NCI-H2081 treated with DMSO at 0.1 percent for 48 hours (cell line): ENCODE data around the gene TUBB6.

Experiments used
- DNase-seq: peaks from one replicate; lab custom pipeline; 2025; lab: John Stamatoyannopoulos, UW

Gene TUBB6

GRCh38 chr18:12307701-12308385, at the start of gene TUBB6:
TSS of gene TUBB6 (plus strand) at chr18:12308241. CDS start at chr18:12308293, 52 bp downstream.
- DNase-seq: no peak

DNA sequence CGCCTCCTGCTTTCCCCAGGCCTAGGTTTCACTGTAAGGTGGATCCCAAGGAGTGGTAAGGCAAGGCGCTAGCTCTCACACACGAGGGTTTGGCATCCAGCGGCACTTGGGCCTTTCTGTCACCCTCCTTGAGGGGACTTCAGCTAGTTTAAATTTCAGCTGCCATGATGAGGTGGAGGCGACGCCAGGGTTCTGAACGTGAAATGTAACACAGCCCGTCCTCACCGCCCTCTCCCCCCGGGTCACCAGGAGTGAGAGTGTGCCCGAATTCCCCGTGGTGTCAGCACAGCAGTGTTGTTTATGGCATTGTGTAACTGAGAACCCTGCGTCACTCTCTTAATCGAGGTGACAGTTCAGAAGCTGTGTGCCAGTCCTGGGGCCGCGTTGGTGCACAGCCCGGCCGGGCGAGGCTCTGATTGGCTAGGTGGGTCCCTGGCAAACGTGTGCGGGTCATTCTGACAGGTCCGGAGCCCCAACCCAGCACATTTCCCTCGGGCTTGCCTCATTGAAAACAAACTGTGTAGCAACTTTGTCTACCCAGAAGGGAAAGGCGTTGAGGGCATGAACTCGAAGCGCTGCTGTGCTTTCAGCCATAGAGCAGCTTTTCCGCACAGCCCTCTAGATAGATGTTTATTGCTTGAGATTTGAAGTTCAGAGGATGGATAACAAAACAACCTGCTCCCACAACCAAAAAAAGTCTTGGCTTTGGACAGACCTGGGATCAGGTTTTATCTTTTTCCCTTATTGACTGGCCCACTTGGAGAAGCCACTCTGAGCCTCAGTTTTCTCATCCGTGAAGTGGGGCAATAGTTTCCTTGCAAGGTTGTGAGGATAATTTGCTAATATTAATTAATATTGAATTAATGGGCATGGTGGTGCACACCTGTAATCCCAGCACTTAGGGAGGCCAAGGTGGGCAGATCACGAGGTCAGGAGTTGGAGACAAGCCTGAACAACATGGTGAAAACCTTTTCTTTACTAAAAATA, 49.0 kb upstream of the TUBB6 start:
- no peak for DNase-seq

DNA sequence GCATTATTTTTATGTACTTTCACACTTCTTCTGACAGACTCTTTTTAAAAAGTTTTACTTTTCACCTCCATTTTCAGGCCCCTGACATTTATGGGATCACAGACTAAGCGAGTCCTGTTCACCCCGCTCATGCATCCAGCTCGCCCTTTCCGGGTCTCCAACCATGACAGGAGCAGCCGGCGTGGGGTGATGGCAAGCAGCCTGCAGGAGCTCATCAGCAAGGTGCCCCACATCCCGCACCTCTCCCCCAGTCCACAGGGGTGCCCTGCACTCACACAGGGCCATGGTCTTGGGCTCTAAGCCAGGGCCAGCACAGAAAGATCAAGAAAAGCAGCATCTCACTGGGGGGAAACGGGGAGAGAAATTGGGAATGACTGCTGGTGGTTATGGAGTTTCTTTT, 45.3 kb upstream of the TUBB6 start:
- DNase-seq: no peak

GRCh38 chr18:12264864-12265263, 43.2 kb upstream of the TUBB6 start:
- no peak for DNase-seq

GRCh38 chr18:12271376-12272235, 36.4 kb upstream of the TUBB6 start:
- peak; percentile 7 for DNase-seq

DNA sequence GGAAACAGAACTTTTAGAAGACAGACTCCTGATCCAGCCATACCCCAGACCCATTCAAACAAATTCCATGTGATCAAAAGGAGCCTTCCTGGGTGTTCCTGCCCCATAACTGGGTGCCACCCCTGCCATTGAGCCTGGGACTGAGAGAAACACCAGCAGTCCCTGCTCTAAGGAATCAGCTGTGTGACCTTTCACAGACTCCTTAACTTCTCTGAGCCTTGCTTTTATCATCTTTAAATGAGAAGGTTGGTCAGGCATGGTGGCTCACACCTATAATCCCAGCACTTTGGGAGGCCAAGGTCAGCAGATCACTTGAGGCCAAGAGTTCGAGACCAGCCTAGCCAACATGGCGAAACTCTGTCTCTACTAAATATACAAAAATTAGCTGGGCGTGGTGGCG, 33.2 kb upstream of the TUBB6 start:
- DNase-seq: no peak

DNA sequence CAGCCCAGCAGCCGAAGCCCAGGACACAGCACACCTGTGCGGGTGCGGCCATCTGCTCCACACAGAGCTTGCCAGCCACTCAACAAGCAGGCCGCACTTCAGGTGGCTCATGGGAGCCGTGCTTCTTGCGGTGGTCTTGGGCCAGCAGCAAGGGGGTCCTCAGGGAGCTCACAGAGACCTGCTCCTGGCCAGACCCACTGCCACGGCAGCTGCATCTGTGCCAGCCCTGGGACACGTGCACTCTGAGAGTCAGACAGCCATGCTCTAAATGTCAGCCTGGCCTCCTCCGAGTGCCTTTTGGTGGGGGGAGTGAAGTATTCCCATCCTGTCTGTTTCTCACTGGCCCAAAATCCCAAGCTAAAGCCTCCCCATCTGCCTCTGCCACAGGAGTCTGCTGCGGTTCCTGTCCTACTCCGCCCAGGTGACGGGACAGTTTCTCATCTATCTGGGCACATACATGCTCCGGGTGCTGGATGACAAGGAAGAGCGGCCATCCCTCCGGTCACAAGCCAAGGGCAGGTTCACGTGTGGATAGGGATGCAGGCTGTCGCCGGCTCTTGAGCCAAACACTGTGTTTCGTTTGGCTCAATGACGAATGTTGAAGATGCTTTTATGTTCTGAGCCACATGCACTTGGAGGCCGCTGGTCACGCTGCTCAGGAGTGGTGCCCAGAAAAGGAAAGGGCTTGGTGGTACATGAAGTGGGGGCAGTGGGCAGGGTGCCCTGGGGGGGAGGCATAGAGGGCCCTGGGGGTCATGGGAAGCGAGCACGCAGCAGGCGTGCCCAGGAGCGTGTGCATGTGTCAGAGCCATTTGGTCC, 31.1 kb upstream of the TUBB6 start:
- no peak for DNase-seq

DNA sequence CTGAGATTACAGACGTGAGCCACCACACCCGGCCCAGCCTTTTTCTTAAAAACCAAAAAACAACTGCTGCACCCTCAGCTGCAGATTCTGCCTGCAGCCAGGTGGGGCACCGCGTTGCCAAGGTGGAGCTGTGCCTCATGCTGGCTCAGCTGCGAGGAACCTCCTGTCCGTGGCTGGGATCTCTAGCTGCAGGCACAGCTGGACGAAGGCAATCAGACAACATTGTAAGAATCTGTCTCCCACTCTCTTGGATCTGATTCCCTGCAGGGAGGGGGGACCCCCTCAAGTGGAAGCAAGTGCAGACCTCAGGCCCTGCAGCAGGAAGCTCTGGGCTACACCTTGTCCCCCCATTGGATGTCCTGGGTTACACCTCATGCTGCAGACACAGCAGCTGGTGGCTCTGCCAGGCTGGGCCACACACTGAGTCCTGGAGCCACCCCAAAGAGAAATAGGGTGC, 29.8 kb upstream of the TUBB6 start:
- no peak for DNase-seq

- DNase-seq: no peak
Measured at GRCh38 chr18:12278741-12279682, 29.0 kb upstream of the TUBB6 start.

DNA sequence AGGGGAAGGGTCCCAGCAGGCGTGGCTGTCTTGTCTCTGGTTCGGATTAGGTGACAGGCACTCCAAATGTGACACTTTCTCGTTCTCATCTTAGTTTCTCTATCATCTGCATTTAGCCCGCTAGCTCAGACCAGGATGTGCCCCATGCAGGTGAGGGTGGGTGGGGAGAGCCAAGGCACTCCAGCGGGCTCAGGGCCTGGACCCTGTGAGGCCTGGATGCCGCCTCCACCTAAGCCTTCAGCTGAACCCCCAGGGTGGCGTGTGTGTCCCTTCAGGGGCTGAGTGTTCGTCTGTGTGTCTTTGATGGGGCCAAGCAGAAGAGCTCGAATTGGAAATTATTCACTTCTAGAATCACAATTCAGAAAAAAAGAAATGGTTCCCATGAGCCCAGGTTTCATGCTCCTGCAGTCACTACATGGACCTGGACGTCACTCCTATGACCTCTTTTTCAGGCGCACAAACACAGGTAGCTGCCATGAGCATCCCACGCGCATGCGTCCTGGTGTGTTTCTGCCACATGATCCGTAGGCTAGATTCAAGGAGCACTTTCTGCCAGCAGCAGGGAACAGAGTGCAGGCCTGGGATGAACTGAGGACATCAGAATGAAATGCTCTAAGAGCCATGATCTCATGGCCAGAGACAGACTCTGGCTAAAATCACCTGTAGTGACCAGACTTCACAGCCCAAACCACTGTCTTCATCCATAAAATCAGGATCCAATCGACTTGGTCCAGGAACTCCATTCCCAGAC, 28.1 kb upstream of the TUBB6 start:
- no peak for DNase-seq

- no peak for DNase-seq
Measured at GRCh38 chr18:12281861-12282260, 26.2 kb upstream of the TUBB6 start.

GRCh38 chr18:12282442-12283039, 25.5 kb upstream of the TUBB6 start:
- DNase-seq: no peak

GRCh38 chr18:12283256-12283655, 24.8 kb upstream of the TUBB6 start:
- DNase-seq: no peak

DNA sequence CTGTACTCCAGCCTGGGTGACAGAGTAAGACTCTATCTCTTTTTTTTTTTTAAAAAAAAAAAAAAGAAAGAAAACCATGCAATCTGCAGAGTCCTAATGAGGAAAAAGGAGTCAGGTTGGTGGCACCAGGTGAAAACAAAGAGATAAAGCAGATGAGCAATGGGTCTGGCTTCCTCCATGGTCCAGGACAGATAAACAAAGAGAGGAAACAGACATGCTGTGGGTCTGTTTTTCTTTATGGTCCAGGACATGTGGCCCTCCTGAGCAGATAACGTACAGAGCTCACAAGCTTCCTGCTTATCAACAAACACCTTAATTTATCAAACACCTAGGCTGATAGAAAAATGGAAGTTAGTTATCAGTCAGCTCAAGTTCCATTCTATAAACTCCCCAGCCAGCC, 24.4 kb upstream of the TUBB6 start:
- no peak for DNase-seq

GRCh38 chr18:12287131-12287681, 20.8 kb upstream of the TUBB6 start:
- no peak for DNase-seq

DNA sequence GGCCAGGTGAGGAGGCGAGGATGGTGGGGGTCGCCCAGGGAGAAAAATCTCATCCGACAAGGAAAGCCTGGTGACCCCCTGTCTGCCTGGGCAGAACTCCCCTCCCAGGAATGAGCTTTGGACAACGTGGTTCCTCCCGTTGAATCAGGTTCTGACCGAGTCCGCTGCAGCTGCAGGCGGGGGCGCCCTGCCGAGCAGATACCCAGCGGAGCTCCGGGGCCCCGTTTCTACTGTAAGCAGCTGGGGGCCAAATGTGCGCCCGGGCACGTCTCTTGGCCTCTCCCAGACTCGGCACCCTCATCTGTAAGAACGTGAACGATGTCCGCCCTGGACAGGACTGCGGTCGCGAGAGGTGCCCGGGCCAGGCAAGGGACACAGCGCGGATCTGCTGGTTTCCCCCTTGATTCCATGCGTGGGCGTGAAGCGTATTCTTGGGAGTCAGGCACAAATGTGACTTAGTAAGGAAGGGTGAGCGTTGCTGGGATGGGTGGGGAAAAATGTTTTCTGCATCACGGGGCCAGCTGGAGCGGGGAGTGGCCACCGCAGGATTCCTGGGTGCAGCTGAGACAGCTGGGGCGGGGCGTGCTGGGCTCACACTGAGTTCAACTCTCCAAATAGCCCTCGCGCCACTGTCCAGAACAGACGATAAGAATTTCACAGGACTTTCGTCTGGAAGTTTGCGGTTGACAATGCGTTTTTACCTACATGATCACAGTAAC, 20.2 kb upstream of the TUBB6 start:
- no peak for DNase-seq

DNA sequence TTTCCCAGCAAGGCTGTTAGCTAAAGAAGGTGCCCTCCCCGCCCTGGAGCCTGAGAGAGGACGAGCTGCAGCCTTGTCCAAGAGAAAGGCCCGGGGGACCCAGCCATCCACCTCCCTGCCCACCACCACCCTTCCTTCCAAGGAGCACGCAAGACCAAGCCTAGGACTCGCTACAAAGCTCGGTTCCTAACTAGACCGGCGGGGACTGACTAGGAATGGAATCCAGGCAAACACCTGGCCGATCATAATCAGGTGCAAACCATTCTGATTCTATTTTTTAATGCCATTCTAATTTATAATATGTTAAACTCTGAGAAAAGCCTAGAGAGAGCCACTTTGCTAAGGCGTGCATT, 19.7 kb upstream of the TUBB6 start:
- no peak for DNase-seq

DNA sequence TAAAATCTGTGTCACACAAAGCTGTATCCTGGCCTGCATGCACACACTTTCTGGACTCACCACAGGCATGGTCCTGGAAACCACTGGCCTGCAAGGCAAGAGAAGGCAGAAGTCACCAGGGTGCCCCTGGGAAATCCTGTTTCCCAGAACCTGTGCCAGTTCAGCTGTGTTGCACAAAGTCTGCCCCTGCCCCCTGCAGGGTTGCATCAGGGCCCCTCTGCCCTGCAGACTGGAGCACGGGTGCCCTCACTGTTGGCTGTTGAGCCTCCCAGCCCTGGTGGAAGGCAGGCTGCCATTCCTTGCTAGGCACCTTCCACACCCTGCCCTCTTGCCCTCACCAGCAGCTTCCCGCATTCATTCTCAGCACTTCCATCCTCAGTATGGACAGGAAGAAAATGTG, 18.0 kb upstream of the TUBB6 start:
- DNase-seq: no peak
